Choroid plexus epithelial cell (primary cell): ENCODE data around the gene GLE1.

Experiments used
- DNase-seq: peaks from one replicate; pipeline ENCODE4 v3.0.0-alpha.2; 2010; ENCODE audit warnings: low read depth
- H3K4me3 ChIP-seq: 2 replicates; pipeline ENCODE4 v1.5.1; 2011; ENCODE audit warnings: low read depth, mild to moderate bottlenecking, control low read depth, low read length, moderate library complexity
- TF ChIP-seq, protein P1 (sequence below): conservative IDR thresholded peaks from 2 replicates; pipeline ENCODE4 v1.5.1; 2011; ENCODE audit warnings: low read depth, mild to moderate bottlenecking, control low read depth, inconsistent platforms, low read length, moderate library complexity

The GLE1 gene

DNA sequence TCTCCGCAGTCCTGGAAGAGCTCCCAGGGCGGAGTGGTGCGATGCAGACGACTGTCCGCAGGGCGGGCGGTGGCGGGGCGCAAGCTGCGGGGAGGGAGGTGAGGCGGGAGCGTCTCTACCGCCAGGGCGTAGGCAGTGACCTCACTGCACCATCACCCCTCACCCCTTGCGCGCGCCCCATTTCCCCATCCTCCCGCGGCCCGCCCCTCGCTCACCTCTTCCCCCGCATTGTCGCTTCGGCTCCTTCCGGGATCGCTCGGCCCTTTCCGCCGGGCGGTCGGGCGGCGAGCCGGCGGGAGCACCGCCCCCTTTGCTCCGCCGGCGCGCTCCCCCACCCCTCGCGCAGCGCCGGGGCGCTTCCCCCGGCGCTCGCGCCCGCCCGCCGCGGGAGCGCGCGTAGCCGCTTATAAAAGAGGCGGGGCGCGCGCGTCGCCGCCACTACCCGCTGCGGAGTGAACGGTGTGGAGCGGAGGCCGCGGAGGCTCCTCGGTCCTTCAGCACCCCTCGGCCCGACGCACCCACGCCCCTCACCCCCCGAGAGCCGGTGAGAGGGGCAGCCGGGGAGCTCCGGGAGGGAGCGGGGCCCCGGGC lies 47.7 kb downstream of the GLE1 start, which contains the start of gene SPTAN1:
TSS of gene SPTAN1 (plus strand) at position 435 of the 591 bp plus-strand sequence. CDS start 14,154 bp downstream, outside the sequence.
- peak; percentile 87 for DNase-seq
- TF ChIP-seq, protein P1, sequence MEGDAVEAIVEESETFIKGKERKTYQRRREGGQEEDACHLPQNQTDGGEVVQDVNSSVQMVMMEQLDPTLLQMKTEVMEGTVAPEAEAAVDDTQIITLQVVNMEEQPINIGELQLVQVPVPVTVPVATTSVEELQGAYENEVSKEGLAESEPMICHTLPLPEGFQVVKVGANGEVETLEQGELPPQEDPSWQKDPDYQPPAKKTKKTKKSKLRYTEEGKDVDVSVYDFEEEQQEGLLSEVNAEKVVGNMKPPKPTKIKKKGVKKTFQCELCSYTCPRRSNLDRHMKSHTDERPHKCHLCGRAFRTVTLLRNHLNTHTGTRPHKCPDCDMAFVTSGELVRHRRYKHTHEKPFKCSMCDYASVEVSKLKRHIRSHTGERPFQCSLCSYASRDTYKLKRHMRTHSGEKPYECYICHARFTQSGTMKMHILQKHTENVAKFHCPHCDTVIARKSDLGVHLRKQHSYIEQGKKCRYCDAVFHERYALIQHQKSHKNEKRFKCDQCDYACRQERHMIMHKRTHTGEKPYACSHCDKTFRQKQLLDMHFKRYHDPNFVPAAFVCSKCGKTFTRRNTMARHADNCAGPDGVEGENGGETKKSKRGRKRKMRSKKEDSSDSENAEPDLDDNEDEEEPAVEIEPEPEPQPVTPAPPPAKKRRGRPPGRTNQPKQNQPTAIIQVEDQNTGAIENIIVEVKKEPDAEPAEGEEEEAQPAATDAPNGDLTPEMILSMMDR, result no peak
- peak within 1 kb of the TSS; percentile 87 for H3K4me3 ChIP-seq

DNA sequence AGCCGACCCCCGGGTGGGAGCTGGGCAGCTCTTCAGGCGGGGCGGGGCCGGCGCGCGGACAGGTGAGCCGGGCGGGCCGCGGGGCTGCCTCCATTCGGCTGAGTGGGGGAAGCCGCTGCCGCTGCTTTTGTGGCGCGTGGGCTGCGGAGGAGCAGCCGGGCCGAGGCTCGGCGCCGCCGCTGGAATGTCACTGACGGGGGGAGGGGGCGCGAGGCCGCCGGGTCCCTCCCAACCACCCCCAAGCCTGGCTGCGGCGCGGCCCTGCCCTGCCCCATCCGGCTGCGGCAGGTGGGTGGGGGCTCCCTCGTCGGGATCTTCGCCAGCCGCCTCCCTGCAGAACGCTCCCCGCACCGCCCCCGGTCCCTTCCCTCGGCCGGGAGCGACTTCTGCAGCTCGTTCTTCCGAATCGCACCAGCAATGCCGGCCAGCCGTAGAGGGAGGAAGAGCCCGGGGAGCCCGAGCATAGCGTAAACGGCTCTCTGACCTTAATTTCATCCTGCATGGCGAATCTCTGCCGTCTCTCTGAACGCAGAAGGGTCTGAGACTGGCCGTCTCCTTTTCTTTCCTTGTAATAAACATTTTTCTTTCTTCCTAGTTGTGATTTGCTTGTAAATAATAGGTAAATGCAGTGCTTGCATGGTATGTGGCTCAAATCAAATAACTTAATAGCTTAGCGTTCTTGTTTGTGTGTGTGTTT lies 48.4 kb downstream of the GLE1 start:
- peak overlapping the region; percentile 87 for H3K4me3 ChIP-seq
- peak; percentile 39 for DNase-seq
- TF ChIP-seq, protein P1, result no peak

DNA sequence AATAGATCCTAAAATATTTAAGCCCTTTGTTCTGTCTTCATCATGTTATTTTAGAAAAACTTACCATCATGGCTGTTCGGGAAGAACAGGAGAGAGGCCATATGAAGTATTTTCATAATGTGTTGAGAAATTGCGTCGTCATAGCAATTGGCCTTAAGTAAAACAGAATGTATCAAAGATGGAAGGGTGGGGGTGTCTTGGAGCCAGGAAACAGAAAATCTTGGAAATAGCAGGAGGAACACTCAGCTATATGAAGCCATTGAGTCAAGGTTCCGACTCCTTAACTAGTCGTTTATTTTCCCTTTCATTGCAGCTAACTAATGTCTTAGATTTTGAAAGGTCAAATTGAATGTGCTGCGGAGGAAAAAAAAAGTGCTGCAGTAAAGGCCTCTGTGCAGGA lies 49.2 kb downstream of the GLE1 start:
- DNase-seq, result peak; percentile 88
- TF ChIP-seq, protein P1, result no peak
- peak overlapping the region; percentile 87 for H3K4me3 ChIP-seq

DNA sequence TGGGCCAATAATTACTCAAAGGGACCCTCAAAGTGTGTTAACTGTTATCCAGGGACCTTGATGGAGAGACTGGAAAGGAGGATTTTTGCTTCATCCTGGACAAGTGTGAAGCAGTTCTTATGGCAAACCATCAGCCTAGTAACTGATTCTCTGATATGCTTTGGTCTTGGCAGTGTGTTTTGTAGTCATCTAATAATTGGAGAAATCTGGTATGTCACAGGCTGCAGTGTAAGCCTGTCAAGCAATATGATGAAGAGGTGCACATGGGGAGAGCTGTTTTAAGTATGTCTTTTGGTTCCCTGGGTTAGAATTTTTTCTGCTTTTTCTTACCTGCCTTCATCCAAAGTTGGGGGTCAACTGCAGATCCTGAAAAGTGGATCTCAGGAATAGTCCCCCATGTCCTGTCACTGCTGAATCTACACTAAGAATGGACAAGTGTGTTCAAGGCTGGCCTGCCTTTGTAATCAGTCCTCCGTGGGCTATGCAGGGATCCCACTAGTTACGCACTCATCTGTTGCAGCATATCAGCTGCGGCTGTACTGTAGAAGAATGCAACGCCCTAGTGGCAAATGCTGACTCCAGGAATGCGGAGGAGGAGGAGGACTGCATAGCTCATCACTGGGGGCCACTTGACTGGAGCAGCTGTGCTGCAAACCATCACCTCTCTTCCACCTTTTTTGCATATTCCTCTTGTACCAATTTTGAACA lies 49.8 kb downstream of the GLE1 start:
- TF ChIP-seq, protein P1, result peak; percentile 24
- peak overlapping the region; percentile 87 for H3K4me3 ChIP-seq
- DNase-seq, result peak; percentile 96

DNA sequence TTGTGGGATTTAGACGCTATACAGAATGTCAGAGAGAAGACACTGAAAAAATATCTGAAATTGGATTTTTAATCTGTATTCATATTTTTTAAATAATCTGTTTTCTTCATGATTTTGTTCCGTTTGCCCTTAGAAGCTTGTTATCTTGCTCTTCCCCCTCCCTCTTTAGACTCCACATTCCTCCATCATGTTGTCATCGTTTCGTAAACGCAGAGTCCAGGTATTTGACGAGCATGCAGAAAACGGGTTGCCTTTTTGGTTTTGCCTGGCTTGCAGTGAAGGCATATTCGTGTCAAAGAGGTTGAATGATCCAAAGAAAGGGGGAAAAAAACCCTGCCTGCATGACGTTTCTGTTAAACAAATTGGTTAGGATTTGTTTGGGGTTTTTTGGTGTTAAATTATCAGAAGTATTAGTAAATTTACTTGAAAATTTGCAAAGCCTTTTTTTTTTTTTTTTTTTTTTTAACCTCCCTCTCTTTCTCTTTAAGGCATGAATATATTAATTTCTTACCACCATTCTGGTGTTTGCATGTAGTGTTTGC lies 50.7 kb downstream of the GLE1 start:
- peak overlapping the region; percentile 87 for H3K4me3 ChIP-seq
- DNase-seq, result peak; percentile 83
- TF ChIP-seq, protein P1, result no peak

DNA sequence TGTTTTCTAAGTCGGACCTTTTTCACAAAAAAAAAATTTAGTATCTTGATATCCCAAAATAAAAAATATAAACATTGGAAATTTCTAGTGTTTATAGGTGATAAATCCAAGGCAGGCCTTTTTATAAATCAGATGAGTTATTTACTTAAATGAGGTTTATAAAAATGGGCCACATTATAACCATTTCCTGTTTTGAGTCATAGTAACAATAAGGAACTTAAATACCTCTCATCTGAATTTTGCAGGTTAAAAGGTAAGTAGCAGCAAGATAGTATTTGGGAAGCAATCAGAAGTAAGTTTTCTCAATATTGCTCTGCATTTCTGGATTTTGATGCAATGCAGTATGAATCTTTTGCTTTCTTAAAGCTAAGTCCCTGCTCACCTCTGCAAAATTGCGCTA lies 51.8 kb downstream of the GLE1 start:
- TF ChIP-seq, protein P1, result no peak
- no peak overlapping the region for H3K4me3 ChIP-seq
- DNase-seq, result no peak
